Measurements from ENCODE around the gene POSTN.

Gene POSTN

DNA sequence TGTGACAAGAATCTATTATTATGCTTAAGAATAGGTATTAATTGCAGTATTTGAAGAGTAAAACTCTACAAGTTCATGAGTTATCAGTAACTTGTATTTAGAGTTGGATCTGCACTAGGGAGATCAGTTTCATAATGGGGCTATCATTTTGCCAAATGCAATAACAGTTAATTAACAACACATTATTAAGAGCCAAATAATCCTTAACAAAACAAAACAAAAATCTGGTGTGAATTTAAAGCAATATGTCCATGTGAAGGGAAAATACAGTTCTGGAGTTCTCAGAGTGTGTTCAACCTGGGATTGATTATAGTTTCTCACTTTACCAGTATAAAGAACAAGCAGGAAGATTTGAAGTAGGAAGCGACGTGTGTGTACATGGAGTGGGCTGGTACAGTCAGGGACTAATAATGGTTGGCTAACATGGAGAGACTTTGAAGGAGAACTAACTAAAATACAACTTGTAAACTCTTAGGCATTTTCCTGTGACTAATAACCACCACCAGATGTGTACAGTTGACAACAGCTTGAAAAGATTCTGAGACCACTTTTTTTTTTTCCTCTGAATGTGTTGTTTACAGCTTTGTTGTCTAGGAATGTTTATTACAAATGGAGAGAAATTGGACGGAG, 58.5 kb downstream of the POSTN start:
- no peak for DNase-seq (ENCODE audit: low read depth)

GRCh38 chr13:37539170-37539569, 59.4 kb downstream of the POSTN start:
- no peak for DNase-seq (ENCODE audit: low read depth)
- no peak overlapping the region for H3K4me3 ChIP-seq (ENCODE audit: low read depth, low read length)
- no peak for TF ChIP-seq CTCF (IDR thresholded peaks at IDR 0.05; ENCODE audit: low read depth, low read length, missing control alignments)

More for the DNA sequence above, 58.5 kb downstream of the POSTN start:
- H3K4me3 ChIP-seq (ENCODE audit: low read depth, low read length) = no peak overlapping the region
- TF ChIP-seq CTCF (IDR thresholded peaks at IDR 0.05; ENCODE audit: low read depth, low read length, missing control alignments) = no peak

DNA sequence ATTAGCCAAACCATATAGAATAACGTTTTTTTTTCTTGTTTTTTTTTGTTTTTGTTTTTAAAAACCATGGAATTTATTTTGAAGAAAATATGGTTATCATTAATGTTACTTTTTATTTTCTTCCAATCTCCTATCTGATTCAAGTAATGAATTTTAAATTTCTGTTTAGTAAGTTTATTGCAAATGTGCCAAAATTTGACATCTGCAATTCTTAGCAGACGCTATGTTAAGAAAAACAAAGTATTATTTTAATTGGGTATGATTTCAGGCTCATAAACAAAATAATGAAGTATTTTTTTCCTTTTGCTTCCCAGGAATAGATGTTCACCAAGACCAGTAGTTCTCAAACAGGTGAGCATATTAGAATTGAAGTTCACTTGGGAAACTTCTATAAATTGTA, 63.1 kb downstream of the POSTN start:
- no peak for DNase-seq (ENCODE audit: low read depth)
- H3K4me3 ChIP-seq (ENCODE audit: low read depth, low read length) = no peak overlapping the region
- TF ChIP-seq CTCF (IDR thresholded peaks at IDR 0.05; ENCODE audit: low read depth, low read length, missing control alignments) = no peak

DNA sequence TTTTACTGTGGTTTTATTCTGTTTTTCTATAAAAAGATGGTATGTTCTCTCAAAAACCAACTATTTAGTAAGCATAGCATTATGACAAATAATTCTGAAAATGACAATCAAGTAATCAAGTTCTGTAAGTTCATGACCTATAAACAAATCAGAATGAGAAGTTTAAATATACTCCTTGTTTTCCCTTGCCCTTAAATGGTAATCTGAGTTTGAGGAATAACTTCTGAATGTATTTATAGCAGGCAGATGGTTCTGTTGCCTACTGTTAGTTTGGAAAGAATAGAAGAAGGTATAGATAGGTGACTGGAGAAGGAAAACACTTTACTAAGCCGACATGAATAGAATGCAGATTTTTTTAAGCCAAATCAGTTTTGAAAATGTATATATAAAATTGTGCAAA, 63.9 kb downstream of the POSTN start:
- no peak for TF ChIP-seq CTCF (IDR thresholded peaks at IDR 0.05; ENCODE audit: low read depth, low read length, missing control alignments)
- no peak overlapping the region for H3K4me3 ChIP-seq (ENCODE audit: low read depth, low read length)
- DNase-seq (ENCODE audit: low read depth) = no peak

- no peak overlapping the region for H3K4me3 ChIP-seq (ENCODE audit: low read depth, low read length)
- no peak for TF ChIP-seq CTCF (IDR thresholded peaks at IDR 0.05; ENCODE audit: low read depth, low read length, missing control alignments)
- DNase-seq (ENCODE audit: low read depth) = no peak
Measured at GRCh38 chr13:37534181-37534580, 64.4 kb downstream of the POSTN start.

DNA sequence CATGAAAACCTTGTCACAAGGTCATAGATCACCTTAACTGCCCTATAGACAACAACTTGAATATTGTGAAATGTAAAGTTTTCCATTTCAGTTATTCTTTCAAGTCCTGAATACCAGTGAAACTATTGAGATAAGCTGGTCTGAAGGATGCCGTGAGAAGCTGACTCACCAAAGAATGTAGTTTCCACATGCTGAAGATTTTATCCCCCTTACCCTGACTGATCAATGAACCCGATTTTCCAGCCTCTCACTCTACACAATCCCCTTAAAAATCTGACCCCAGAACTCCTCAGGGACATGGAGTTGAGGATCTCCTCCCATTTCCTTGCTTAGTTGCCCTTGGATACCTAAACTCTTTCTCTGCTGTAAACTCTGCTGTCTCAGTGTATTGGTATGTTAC, 67.5 kb downstream of the POSTN start:
- H3K4me3 ChIP-seq (ENCODE audit: low read depth, low read length) = no peak overlapping the region
- DNase-seq (ENCODE audit: low read depth) = no peak

More for the DNA sequence above, 67.5 kb downstream of the POSTN start:
- TF ChIP-seq CTCF (IDR thresholded peaks at IDR 0.05; ENCODE audit: low read depth, low read length, missing control alignments) = no peak

Measured in GM12864 (cell line).